Uterus (tissue), 4 donors: Measurements from ENCODE around the gene ARHGAP9. TPM values are rescaled to one million over a fixed set of nuclear protein-coding genes. Genes with fewer than 3 reads are reported as not detected.
"Not testable (repeated sequence)": the region's sequence is repeated elsewhere in the genome, so short reads cannot be mapped to it uniquely, and the experiment has no call there.

ENCODE experiments used
- DNase-seq, 2 donors: peaks; one replicate each; pipeline ENCODE4 v3.0.0-alpha.2; 2019 to 2020
- H3K27ac ChIP-seq, 2 donors: fragments of 200-600 bp; sonication (generic); 1 replicate in 1 of 2; 2 replicates in 1 of 2; pipeline ENCODE4 v1.5.1; 2016 to 2018
- H3K27me3 ChIP-seq, 2 donors: fragments of 200-600 bp; sonication (generic); one replicate each; pipeline ENCODE4 v1.5.1; 2018 to 2019; ENCODE audit warnings: control low read depth in 1 of 2
- H3K36me3 ChIP-seq, 2 donors: fragments of 200-600 bp; sonication (generic); one replicate each; pipeline ENCODE4 v1.5.1; 2019; ENCODE audit warnings: control low read depth in 1 of 2
- H3K4me1 ChIP-seq, 2 donors: fragments of 200-600 bp; sonication (generic); one replicate each; pipeline ENCODE4 v1.5.1; 2018 to 2019; ENCODE audit warnings: control low read depth in 1 of 2
- H3K4me3 ChIP-seq, 2 donors: fragments of 200-600 bp; sonication (generic); 1 replicate in 1 of 2; 2 replicates in 1 of 2; pipeline ENCODE4 v1.5.1; 2018 to 2019; ENCODE audit warnings: mild to moderate bottlenecking in 1 of 2
- H3K9me3 ChIP-seq, 2 donors: fragments of 200-600 bp; sonication (generic); one replicate each; pipeline ENCODE4 v1.5.1; 2019; ENCODE audit warnings: control low read depth in 1 of 2
- POLR2A ChIP-seq, 2 donors: fragments of 450-650 bp; IDR thresholded peaks; one replicate each; pipeline ENCODE4 v1.6.1; 2016; ENCODE audit warnings: antibody characterized with exemption in 2 of 2, mild to moderate bottlenecking in 1 of 2, moderate library complexity in 1 of 2
- intact Hi-C: fragments of 100-400 bp; cut with DNase I; formaldehyde crosslinking; loops from one replicate; pipeline ENCODE4 v1.15.1; 2023; ENCODE audit warnings: low total_unique reads
- total RNA-seq, 4 donors: library from RNA; depleted of rRNA in 3 of 4; stranded (reverse); fragments of >200 nt in 3 of 4; gene quantifications; one replicate each; pipeline versions ENCODE4 v1.1.0 to v1.2.4, GENCODE V29; 2014 to 2023
- TF ChIP-seq, protein P1 (sequence below), 4 experiments: fragments of 200-600 bp in 2 of 4; fragments of 450-650 bp in 2 of 4; sonication (generic) in 2 of 4; IDR thresholded peaks; one replicate each; pipeline ENCODE4 v1.5.1; 2016 to 2019; ENCODE audit warnings: antibody characterized with exemption in 4 of 4, mild to moderate bottlenecking in 2 of 4, moderate library complexity in 1 of 4
- donor health status: DM: yes; HTN: yes; CAD: no.

Gene ARHGAP9
- total RNA-seq, 4 donors from 2014 or later = 1.5 to 8.1 (median 3.3) TPM

DNA sequence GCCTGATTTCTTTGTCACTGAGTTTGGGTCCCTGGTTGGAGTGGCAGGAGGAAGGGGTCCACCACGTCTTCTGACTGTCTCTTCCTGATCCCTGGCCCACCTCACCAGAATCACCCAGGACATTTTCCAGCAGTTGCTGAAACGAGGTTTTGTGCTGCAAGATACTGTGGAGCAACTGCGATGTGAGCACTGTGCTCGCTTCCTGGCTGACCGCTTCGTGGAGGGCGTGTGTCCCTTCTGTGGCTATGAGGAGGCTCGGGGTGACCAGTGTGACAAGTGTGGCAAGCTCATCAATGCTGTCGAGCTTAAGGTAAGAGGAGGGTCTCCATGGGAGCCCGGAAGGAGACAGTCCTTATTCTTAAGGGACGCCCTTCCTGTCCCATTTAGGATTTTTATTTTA, 20.5 kb upstream of the ARHGAP9 start:
- H3K27me3 ChIP-seq = no peaks in the 10 kb centered on the region
- no peak for TF ChIP-seq POLR2A (IDR thresholded peaks at IDR 0.05)
- TF ChIP-seq, protein P1, sequence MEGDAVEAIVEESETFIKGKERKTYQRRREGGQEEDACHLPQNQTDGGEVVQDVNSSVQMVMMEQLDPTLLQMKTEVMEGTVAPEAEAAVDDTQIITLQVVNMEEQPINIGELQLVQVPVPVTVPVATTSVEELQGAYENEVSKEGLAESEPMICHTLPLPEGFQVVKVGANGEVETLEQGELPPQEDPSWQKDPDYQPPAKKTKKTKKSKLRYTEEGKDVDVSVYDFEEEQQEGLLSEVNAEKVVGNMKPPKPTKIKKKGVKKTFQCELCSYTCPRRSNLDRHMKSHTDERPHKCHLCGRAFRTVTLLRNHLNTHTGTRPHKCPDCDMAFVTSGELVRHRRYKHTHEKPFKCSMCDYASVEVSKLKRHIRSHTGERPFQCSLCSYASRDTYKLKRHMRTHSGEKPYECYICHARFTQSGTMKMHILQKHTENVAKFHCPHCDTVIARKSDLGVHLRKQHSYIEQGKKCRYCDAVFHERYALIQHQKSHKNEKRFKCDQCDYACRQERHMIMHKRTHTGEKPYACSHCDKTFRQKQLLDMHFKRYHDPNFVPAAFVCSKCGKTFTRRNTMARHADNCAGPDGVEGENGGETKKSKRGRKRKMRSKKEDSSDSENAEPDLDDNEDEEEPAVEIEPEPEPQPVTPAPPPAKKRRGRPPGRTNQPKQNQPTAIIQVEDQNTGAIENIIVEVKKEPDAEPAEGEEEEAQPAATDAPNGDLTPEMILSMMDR (IDR thresholded peaks at IDR 0.05) = no peak
- intact Hi-C loops = no loop called here
- H3K4me3 ChIP-seq = no peak overlapping the region
- H3K9me3 ChIP-seq = no peaks in the 10 kb centered on the region
- no peak overlapping the region for H3K27ac ChIP-seq
- no peaks in the 10 kb centered on the region for H3K36me3 ChIP-seq
- H3K4me1 ChIP-seq = no peaks in the 10 kb centered on the region
- DNase-seq = no peak

DNA sequence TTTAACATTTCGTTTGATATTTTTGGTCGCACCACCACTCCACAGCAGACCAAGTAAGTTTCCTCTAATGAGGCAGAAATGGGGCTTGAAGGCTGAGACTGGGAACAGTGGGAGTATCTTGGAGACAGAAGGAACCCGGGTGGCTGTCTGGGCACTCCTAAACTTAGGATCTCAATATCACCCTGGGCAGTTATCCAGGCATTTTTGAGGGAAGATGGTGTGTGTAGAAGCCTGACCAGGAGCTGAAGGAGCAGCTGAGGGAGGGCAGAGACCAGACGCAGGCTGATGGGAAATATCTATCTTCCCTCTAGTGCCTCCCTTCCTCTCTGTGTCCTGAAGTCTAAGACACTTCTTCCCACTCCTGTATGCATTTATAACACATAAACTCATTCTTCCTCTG, 18.9 kb upstream of the ARHGAP9 start:
- intact Hi-C loops = no loop called here
- no peak for TF ChIP-seq POLR2A (IDR thresholded peaks at IDR 0.05)
- TF ChIP-seq, protein P1 (IDR thresholded peaks at IDR 0.05) = no peak
- H3K36me3 ChIP-seq = no peaks in the 10 kb centered on the region

DNA sequence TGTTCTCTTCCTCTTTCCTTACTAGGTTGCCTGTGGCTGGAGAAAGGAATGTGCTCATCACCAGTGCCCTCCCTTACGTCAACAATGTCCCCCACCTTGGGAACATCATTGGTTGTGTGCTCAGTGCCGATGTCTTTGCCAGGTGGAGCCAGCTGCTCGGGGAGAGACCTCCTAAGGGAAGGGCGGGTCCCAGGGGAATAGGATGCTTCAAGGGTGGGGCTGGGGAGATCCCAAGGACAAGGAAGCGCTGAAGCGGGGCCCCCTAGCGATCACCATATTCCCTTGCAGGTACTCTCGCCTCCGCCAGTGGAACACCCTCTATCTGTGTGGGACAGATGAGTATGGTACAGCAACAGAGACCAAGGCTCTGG, 18.5 kb upstream of the ARHGAP9 start:
- no peaks in the 10 kb centered on the region for H3K9me3 ChIP-seq
- H3K27me3 ChIP-seq = no peaks in the 10 kb centered on the region
- no peak overlapping the region for H3K27ac ChIP-seq
- TF ChIP-seq, protein P1 (IDR thresholded peaks at IDR 0.05) = no peak
- TF ChIP-seq POLR2A (IDR thresholded peaks at IDR 0.05) = no peak
- no peak overlapping the region for H3K4me3 ChIP-seq
- DNase-seq = no peak
- intact Hi-C loops = no loop called here
- no peaks in the 10 kb centered on the region for H3K4me1 ChIP-seq
- no peaks in the 10 kb centered on the region for H3K36me3 ChIP-seq

More for the DNA sequence above, 18.9 kb upstream of the ARHGAP9 start:
- H3K9me3 ChIP-seq = no peaks in the 10 kb centered on the region
- no peaks in the 10 kb centered on the region for H3K27me3 ChIP-seq
- no peak overlapping the region for H3K27ac ChIP-seq
- H3K4me1 ChIP-seq = no peaks in the 10 kb centered on the region
- DNase-seq = no peak
- no peak overlapping the region for H3K4me3 ChIP-seq

DNA sequence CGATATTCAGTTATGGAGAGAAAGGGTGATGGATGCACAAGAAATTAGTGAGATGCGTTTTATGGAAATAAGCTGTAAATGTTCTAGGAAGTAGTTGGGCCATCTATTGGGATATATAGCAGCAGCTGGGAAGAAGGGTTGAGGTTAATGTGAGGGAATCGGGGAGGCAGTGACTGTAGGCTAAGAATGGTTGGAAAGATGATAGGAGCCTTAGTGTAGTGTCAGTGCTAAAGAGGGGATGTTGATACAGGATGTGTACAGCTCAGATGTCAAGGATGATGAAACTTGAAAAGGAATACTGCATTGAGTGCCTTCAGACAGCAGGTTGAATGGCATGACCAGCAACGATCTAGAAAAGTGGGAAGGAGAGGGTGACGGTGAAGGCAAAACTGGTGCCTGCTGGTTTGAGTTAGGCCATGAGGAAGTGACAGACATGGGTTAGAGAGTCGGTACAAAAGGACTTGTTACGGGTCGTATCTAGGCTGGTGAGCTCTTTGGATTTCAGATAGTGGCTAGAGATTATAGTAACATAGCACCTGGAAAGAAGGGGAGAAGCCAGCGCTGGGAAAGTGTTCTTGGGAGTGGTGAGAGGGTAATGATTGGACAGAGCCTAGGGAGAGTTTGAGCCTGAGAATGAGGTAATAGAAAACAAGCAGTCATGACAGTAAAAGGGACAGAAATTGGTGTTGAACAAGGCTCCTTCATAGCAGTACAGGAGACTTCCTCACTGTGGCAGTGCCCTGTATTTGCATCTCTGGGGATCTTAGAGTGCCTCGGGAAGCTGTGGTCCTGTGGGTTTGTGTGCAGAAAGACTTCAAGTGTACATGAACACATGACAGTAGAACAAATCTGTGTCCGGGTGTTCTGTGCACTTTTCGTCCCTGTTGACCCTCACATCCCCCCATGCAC, 17.8 kb upstream of the ARHGAP9 start:
- no peaks in the 10 kb centered on the region for H3K4me1 ChIP-seq
- intact Hi-C loops = no loop called here
- no peaks in the 10 kb centered on the region for H3K27me3 ChIP-seq
- no peak overlapping the region for H3K27ac ChIP-seq
- no peak overlapping the region for H3K4me3 ChIP-seq
- no peak for DNase-seq
- H3K9me3 ChIP-seq = no peaks in the 10 kb centered on the region
- no peaks in the 10 kb centered on the region for H3K36me3 ChIP-seq
- TF ChIP-seq, protein P1 (IDR thresholded peaks at IDR 0.05) = no peak
- TF ChIP-seq POLR2A (IDR thresholded peaks at IDR 0.05) = no peak

DNA sequence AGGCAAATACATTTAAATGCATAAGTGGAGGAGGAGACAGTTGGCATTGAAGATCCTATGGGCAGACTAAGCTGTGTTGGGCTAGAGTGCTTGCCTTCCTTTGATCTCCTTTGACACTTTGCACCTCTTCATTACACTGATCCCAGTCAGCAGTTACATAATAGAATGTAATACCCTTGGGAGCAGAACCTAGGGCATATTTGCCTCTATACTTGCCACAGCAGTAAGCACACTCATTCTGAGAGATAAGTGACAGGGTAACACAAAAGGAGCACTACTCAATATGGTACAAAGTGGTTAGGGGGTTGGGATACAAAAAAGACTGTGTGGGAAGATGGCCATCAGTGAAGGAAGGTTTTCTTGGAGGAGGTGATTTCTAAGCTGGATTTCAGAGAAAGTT, 17.2 kb upstream of the ARHGAP9 start:
- H3K27me3 ChIP-seq = no peaks in the 10 kb centered on the region
- no peak overlapping the region for H3K4me3 ChIP-seq
- DNase-seq = no peak
- H3K4me1 ChIP-seq = no peaks in the 10 kb centered on the region
- intact Hi-C loops = no loop called here
- no peaks in the 10 kb centered on the region for H3K36me3 ChIP-seq
- TF ChIP-seq, protein P1 (IDR thresholded peaks at IDR 0.05) = no peak
- TF ChIP-seq POLR2A (IDR thresholded peaks at IDR 0.05) = no peak
- no peak overlapping the region for H3K27ac ChIP-seq
- H3K9me3 ChIP-seq = no peaks in the 10 kb centered on the region

DNA sequence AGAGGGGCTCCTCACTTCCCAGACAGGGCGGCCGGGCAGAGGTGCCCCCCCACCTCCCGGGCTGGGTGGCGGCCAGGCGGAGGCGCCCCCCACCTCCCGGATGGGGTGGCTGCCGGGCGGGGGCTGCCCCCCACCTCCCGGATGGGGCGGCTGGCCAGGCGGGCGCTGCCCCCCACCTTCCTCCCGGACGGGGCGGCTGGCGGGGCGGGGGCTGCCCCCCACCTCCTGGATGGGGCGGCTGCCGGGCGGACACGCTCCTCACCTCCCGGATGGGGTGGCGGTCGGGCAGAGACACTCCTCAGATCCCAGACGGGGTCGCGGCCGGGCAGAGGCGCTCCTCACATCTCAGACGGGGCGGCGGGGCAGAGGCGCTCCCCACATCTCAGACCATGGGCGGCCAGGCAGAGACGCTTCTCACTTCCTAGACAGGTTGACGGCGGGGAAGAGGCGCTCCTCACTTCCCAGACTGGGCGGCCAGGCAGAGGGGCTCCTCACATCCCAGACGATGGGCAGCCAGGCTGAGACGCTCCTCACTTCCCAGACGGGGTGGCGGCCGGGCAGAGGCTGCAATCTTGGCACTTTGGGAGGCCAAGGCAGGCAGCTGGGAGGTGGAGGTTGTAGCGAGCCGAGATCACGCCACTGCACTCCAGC, 15.5 kb upstream of the ARHGAP9 start:
- DNase-seq, H3K4me1 ChIP-seq, H3K27ac ChIP-seq, H3K36me3 ChIP-seq, intact Hi-C loops, H3K4me3 ChIP-seq, H3K9me3 ChIP-seq, H3K27me3 ChIP-seq: not testable (repeated sequence)
